Thyroid gland (tissue), 4 donors: ENCODE results near the gene ARID2.

ENCODE experiments used
- POLR2A ChIP-seq, 2 donors: fragments of 450-650 bp; IDR thresholded peaks; one replicate each; pipeline ENCODE4 v1.6.1; 2017; ENCODE audit warnings: antibody characterized with exemption in 2 of 2, mild to moderate bottlenecking in 2 of 2, moderate library complexity in 1 of 2
- TF ChIP-seq, protein P1 (sequence below), 6 experiments: fragments of 200-600 bp in 3 of 6; fragments of 450-650 bp in 3 of 6; sonication (generic) in 3 of 6; IDR thresholded peaks; one replicate each; pipeline ENCODE4 v1.5.1; 2016 to 2019; ENCODE audit warnings: antibody characterized with exemption in 6 of 6, mild to moderate bottlenecking in 2 of 6, inconsistent platforms in 1 of 6, moderate library complexity in 1 of 6

DNA sequence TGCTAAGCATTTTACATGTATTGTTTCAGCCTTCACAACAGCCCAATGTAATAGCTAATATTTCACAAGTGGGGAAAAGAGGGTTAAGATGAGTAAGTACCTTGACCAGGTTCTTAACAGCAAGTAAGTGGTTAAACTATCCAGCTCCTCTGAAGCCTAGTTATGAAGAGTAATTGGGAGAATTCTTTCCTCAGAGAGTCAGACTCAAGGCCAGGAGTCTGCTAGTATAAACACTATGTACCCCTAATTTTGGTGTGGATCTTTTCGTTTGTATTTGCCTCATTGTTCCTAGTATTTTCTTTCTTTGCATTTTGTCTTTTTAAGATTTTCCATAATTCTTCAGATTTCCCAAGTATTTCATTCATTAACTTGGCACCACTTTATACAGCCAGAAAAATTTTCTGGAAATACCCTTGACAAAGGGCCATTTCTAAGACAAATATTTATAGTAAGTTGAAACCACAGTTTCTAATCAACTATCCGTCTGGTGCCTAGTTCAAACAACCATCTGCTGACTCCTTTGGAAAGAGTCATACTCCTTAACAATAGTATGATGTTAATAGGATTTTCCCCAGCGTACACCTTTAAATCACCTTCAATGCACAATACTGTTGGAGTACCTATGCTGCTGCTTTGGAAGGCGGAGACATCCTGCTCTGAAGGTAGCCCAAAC, 179.7 kb downstream of the ARID2 start:
- TF ChIP-seq, protein P1, sequence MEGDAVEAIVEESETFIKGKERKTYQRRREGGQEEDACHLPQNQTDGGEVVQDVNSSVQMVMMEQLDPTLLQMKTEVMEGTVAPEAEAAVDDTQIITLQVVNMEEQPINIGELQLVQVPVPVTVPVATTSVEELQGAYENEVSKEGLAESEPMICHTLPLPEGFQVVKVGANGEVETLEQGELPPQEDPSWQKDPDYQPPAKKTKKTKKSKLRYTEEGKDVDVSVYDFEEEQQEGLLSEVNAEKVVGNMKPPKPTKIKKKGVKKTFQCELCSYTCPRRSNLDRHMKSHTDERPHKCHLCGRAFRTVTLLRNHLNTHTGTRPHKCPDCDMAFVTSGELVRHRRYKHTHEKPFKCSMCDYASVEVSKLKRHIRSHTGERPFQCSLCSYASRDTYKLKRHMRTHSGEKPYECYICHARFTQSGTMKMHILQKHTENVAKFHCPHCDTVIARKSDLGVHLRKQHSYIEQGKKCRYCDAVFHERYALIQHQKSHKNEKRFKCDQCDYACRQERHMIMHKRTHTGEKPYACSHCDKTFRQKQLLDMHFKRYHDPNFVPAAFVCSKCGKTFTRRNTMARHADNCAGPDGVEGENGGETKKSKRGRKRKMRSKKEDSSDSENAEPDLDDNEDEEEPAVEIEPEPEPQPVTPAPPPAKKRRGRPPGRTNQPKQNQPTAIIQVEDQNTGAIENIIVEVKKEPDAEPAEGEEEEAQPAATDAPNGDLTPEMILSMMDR (IDR thresholded peaks at IDR 0.05), result no peak
- no peak for TF ChIP-seq POLR2A (IDR thresholded peaks at IDR 0.05)
